SH-SY5Y (cell line): ENCODE data around the gene SNRK.

Experiments used
- GATA2 ChIP-seq: IDR thresholded peaks from 2 replicates; pipeline ENCODE4 v1.6.1; 2011; ENCODE audit warnings: mild to moderate bottlenecking, low read depth, low read length
- GATA3 ChIP-seq: IDR thresholded peaks from 2 replicates; pipeline ENCODE4 v1.6.1; 2011; ENCODE audit warnings: low read depth, mild to moderate bottlenecking, low read length, moderate library complexity

GRCh38 chr3:43364926-43365325 is 78.6 kb downstream of the SNRK start:
- no peak for TF ChIP-seq GATA2
- TF ChIP-seq GATA3: no peak
